C4-2B (cell line): ENCODE data around the gene CPB1.

ENCODE experiments used
- ZFX ChIP-seq: fragments of 450-650 bp; IDR thresholded peaks from 2 replicates; pipeline ENCODE4 v1.6.1; 2017
- TF ChIP-seq, protein P1 (sequence below): fragments of 450-650 bp; conservative IDR thresholded peaks from 2 replicates; pipeline ENCODE4 v1.5.1; 2017; ENCODE audit warnings: mild to moderate bottlenecking

DNA sequence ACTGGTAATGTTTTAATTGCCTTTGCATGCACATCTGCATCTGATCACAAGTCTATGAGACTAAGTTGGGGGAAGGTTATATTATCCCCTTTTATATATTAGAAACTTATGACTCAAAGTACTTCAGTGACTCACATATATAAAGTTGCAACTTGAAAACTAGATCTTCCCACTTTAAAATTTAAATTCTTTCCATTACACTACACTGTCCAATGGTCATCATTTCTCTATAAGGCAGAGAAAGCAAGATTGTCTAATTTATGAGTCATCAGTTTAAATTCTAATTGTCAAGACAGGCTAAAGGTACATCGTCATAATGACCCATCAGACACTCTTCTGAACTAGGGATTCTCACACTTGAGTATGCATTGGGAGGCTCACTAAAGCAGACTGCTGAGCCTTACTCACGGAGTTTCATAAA lies 75.4 kb downstream of the CPB1 start:
- TF ChIP-seq, protein P1, sequence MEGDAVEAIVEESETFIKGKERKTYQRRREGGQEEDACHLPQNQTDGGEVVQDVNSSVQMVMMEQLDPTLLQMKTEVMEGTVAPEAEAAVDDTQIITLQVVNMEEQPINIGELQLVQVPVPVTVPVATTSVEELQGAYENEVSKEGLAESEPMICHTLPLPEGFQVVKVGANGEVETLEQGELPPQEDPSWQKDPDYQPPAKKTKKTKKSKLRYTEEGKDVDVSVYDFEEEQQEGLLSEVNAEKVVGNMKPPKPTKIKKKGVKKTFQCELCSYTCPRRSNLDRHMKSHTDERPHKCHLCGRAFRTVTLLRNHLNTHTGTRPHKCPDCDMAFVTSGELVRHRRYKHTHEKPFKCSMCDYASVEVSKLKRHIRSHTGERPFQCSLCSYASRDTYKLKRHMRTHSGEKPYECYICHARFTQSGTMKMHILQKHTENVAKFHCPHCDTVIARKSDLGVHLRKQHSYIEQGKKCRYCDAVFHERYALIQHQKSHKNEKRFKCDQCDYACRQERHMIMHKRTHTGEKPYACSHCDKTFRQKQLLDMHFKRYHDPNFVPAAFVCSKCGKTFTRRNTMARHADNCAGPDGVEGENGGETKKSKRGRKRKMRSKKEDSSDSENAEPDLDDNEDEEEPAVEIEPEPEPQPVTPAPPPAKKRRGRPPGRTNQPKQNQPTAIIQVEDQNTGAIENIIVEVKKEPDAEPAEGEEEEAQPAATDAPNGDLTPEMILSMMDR, result no peak
- TF ChIP-seq ZFX, result no peak
